Activated CD8-positive, alpha-beta memory T cell treated with anti-CD3 and anti-CD28 coated beads for 48 hours (primary cell): ENCODE measurements around the gene ACSF3.
"Not testable (repeated sequence)": the region's sequence is repeated elsewhere in the genome, so short reads cannot be mapped to it uniquely, and the experiment has no call there.

Experiments
- DNase-seq, 3 experiments: peaks; one replicate each; pipeline ENCODE4 v3.0.0-alpha.2; 2020; ENCODE audit warnings: low read depth in 2 of 3, low spot score in 2 of 3

ACSF3 gene

GRCh38 chr16:89172171-89172527 is 78.5 kb downstream of the ACSF3 start:
- no peak for DNase-seq

- no peak for DNase-seq
Measured at GRCh38 chr16:89172528-89173173, 79.0 kb downstream of the ACSF3 start.

- DNase-seq = no peak
Measured at GRCh38 chr16:89173174-89173921, 79.7 kb downstream of the ACSF3 start.

- no peak for DNase-seq
Measured at GRCh38 chr16:89174055-89174827, 80.6 kb downstream of the ACSF3 start.

- DNase-seq = no peak
Measured at GRCh38 chr16:89174877-89175276, 81.2 kb downstream of the ACSF3 start.

GRCh38 chr16:89175280-89176146 is 81.9 kb downstream of the ACSF3 start:
- no peak for DNase-seq

- no peak for DNase-seq
Measured at GRCh38 chr16:89176147-89176690, 82.6 kb downstream of the ACSF3 start.

- DNase-seq = no peak
Measured at GRCh38 chr16:89176717-89177116, 83.1 kb downstream of the ACSF3 start.

GRCh38 chr16:89177501-89177900 is 83.8 kb downstream of the ACSF3 start:
- DNase-seq = no peak

- DNase-seq = no peak
Measured at GRCh38 chr16:89178453-89179147, 84.9 kb downstream of the ACSF3 start.

- DNase-seq = no peak
Measured at GRCh38 chr16:89179148-89179484, 85.5 kb downstream of the ACSF3 start.

- no peak for DNase-seq
Measured at GRCh38 chr16:89179656-89180315, 86.1 kb downstream of the ACSF3 start.

GRCh38 chr16:89183463-89183862 is 89.8 kb downstream of the ACSF3 start:
- no peak for DNase-seq

- no peak for DNase-seq
Measured at GRCh38 chr16:89183975-89184676, 90.5 kb downstream of the ACSF3 start.

GRCh38 chr16:89184677-89184932 is 91.0 kb downstream of the ACSF3 start:
- DNase-seq = no peak

GRCh38 chr16:89184933-89185794 is 91.5 kb downstream of the ACSF3 start:
- no peak for DNase-seq

- DNase-seq = not testable (repeated sequence)
Measured at GRCh38 chr16:89185887-89186592, 92.4 kb downstream of the ACSF3 start.

GRCh38 chr16:89186593-89187031 is 93.0 kb downstream of the ACSF3 start:
- DNase-seq = not testable (repeated sequence)
